ENCODE data around the gene BCAS3.

GRCh38 chr17:61261001-61261637 is 583.5 kb downstream of the BCAS3 start:
- TF ChIP-seq CTCF (IDR thresholded peaks at IDR 0.05) (no peak), ZFX (IDR thresholded peaks at IDR 0.05; ENCODE audit: borderline replicate concordance) (no peak)
